Body of pancreas (tissue), 4 donors: ENCODE results near the gene YPEL4.

ENCODE experiments used
- POLR2A ChIP-seq, 3 donors: fragments of 450-650 bp; IDR thresholded peaks; one replicate each; pipeline ENCODE4 v1.6.1; 2016; ENCODE audit warnings: antibody characterized with exemption in 3 of 3, mild to moderate bottlenecking in 2 of 3
- TF ChIP-seq, protein P1 (sequence below), 7 experiments: fragments of 450-650 bp in 4 of 7; fragments of 200-600 bp in 3 of 7; sonication (generic) in 3 of 7; IDR thresholded peaks; one replicate each; pipeline ENCODE4 v1.5.1; 2016 to 2019; ENCODE audit warnings: antibody characterized with exemption in 7 of 7

DNA sequence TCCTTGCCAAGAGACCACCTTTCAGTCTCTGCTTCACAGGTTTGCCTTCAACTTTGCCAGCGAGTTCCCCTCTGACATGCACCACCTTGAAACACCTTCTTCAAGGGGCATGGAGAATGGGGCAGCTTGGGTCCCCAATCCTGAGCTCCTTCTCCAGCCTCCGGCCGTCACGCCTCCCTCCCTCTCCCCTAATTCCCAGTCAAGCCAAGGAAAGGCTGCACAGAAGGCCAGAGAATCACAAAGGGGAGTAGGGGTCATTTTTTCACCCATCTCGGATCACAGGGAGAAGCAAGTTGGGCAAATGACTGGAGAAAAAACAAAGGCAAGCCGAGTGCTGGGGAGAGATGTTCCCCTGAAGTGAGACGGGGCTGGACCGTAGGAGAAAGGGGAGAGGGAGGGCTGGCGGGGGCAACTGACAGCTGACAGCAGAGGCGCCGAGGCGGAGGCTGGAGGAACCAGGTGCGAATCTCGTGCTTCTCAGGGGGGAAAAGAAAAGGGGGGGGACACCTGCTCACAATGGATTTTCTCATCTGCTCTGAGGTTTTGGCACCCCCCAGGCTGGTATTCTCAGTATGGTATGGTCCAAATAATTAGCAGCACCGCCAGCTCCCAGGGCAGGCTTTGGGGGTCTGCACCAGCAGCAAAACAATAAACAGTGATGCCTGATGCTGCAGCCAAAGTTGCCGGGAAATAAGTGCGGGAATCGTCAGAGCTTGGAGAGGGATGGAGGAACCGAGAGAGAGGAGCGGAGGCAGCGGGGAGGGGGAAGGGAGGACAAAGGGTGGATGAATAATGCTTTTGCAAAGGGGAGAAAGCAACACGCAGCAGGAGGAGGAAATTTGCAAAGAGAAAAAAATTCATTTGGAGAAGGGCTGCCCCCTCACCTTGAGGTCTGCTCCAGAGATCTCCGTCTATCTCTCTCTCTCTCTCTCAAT is 644 bp downstream of the YPEL4 start:
- TF ChIP-seq, protein P1, sequence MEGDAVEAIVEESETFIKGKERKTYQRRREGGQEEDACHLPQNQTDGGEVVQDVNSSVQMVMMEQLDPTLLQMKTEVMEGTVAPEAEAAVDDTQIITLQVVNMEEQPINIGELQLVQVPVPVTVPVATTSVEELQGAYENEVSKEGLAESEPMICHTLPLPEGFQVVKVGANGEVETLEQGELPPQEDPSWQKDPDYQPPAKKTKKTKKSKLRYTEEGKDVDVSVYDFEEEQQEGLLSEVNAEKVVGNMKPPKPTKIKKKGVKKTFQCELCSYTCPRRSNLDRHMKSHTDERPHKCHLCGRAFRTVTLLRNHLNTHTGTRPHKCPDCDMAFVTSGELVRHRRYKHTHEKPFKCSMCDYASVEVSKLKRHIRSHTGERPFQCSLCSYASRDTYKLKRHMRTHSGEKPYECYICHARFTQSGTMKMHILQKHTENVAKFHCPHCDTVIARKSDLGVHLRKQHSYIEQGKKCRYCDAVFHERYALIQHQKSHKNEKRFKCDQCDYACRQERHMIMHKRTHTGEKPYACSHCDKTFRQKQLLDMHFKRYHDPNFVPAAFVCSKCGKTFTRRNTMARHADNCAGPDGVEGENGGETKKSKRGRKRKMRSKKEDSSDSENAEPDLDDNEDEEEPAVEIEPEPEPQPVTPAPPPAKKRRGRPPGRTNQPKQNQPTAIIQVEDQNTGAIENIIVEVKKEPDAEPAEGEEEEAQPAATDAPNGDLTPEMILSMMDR (IDR thresholded peaks at IDR 0.05) = no peak
- no peak for TF ChIP-seq POLR2A (IDR thresholded peaks at IDR 0.05)
